Peyer's patch (tissue), 4 donors: ENCODE results near the gene SRGAP2C. TPM values are rescaled to one million over a fixed set of nuclear protein-coding genes. Genes with fewer than 3 reads are reported as not detected.
"Not testable (repeated sequence)": the region's sequence is repeated elsewhere in the genome, so short reads cannot be mapped to it uniquely, and the experiment has no call there.

Experiments
- DNase-seq, 3 donors: peaks; one replicate each; pipeline ENCODE4 v3.0.0-alpha.2; 2017 to 2019
- H3K27ac ChIP-seq, 4 donors: fragments of 200-600 bp; sonication (generic); one replicate each; pipeline ENCODE4 v1.5.1; 2016 to 2019
- H3K27me3 ChIP-seq, 2 donors: fragments of 200-600 bp; sonication (generic); one replicate each; pipeline ENCODE4 v1.5.1; 2019
- H3K36me3 ChIP-seq, 3 donors: fragments of 200-600 bp; sonication (generic); one replicate each; pipeline ENCODE4 v1.5.1; 2016 to 2019
- H3K4me1 ChIP-seq, 4 donors: fragments of 200-600 bp; sonication (generic); one replicate each; pipeline ENCODE4 v1.5.1; 2016 to 2019
- H3K4me3 ChIP-seq, 4 donors: fragments of 200-600 bp; sonication (generic); 1 replicate in 3 of 4; 2 replicates in 1 of 4; pipeline ENCODE4 v1.5.1; 2016 to 2019; ENCODE audit warnings: mild to moderate bottlenecking in 1 of 4
- H3K9me3 ChIP-seq, 4 donors: fragments of 200-600 bp; sonication (generic); one replicate each; pipeline ENCODE4 v1.5.1; 2016 to 2019; ENCODE audit warnings: mild to moderate bottlenecking in 1 of 4
- total RNA-seq, 4 donors: library from RNA; depleted of rRNA; stranded (reverse); fragments of >200 nt; gene quantifications; one replicate each; pipeline ENCODE4 v1.1.0, GENCODE V29; 2016

Gene SRGAP2C
- total RNA-seq, 4 donors from 2014 or later, result 5.3 to 21.5 (median 8.6) TPM

- not testable (repeated sequence) for H3K4me1 ChIP-seq, DNase-seq, H3K36me3 ChIP-seq, H3K27me3 ChIP-seq, H3K4me3 ChIP-seq, H3K9me3 ChIP-seq, H3K27ac ChIP-seq
Measured at GRCh38 chr1:121230636-121231035, 45.9 kb downstream of the SRGAP2C start.

GRCh38 chr1:121232445-121233125, 47.8 kb downstream of the SRGAP2C start:
- not testable (repeated sequence) for H3K27me3 ChIP-seq, H3K27ac ChIP-seq, H3K36me3 ChIP-seq, DNase-seq, H3K4me3 ChIP-seq, H3K9me3 ChIP-seq, H3K4me1 ChIP-seq

- not testable (repeated sequence) for DNase-seq
Measured at GRCh38 chr1:121234090-121234759, 49.5 kb downstream of the SRGAP2C start.

GRCh38 chr1:121238384-121238783, 53.6 kb downstream of the SRGAP2C start:
- H3K27ac ChIP-seq, H3K36me3 ChIP-seq, H3K27me3 ChIP-seq, H3K4me3 ChIP-seq, H3K9me3 ChIP-seq, H3K4me1 ChIP-seq: not testable (repeated sequence)
- peak in 1 of 3 donors; percentile 18 for DNase-seq

More at GRCh38 chr1:121234090-121234759, 49.5 kb downstream of the SRGAP2C start:
- not testable (repeated sequence) for H3K4me1 ChIP-seq, H3K27ac ChIP-seq, H3K36me3 ChIP-seq, H3K4me3 ChIP-seq, H3K27me3 ChIP-seq, H3K9me3 ChIP-seq

- not testable (repeated sequence) for H3K27me3 ChIP-seq, H3K9me3 ChIP-seq, H3K36me3 ChIP-seq, H3K4me1 ChIP-seq, DNase-seq, H3K4me3 ChIP-seq, H3K27ac ChIP-seq
Measured at GRCh38 chr1:121243913-121244312, 59.1 kb downstream of the SRGAP2C start.

- not testable (repeated sequence) for H3K27me3 ChIP-seq, DNase-seq, H3K4me3 ChIP-seq, H3K27ac ChIP-seq, H3K9me3 ChIP-seq, H3K36me3 ChIP-seq, H3K4me1 ChIP-seq
Measured at GRCh38 chr1:121246399-121246798, 61.6 kb downstream of the SRGAP2C start.

GRCh38 chr1:121252656-121253055, 67.9 kb downstream of the SRGAP2C start:
- DNase-seq, H3K9me3 ChIP-seq, H3K4me1 ChIP-seq, H3K27ac ChIP-seq, H3K36me3 ChIP-seq, H3K4me3 ChIP-seq, H3K27me3 ChIP-seq: not testable (repeated sequence)

GRCh38 chr1:121254618-121255017, 69.8 kb downstream of the SRGAP2C start:
- not testable (repeated sequence) for H3K27me3 ChIP-seq, H3K9me3 ChIP-seq, H3K4me3 ChIP-seq, DNase-seq, H3K27ac ChIP-seq, H3K36me3 ChIP-seq, H3K4me1 ChIP-seq

GRCh38 chr1:121257632-121258031, 72.9 kb downstream of the SRGAP2C start:
- H3K36me3 ChIP-seq, H3K9me3 ChIP-seq, H3K27ac ChIP-seq, DNase-seq, H3K4me3 ChIP-seq, H3K4me1 ChIP-seq, H3K27me3 ChIP-seq: not testable (repeated sequence)

- H3K4me3 ChIP-seq, H3K36me3 ChIP-seq, H3K4me1 ChIP-seq, H3K27ac ChIP-seq, H3K27me3 ChIP-seq, H3K9me3 ChIP-seq, DNase-seq: not testable (repeated sequence)
Measured at GRCh38 chr1:121258134-121258533, 73.4 kb downstream of the SRGAP2C start.

GRCh38 chr1:121260205-121260604, 75.4 kb downstream of the SRGAP2C start:
- not testable (repeated sequence) for H3K36me3 ChIP-seq, DNase-seq, H3K4me1 ChIP-seq, H3K27me3 ChIP-seq, H3K27ac ChIP-seq, H3K9me3 ChIP-seq, H3K4me3 ChIP-seq

GRCh38 chr1:121262163-121262562, 77.4 kb downstream of the SRGAP2C start:
- H3K4me1 ChIP-seq, H3K9me3 ChIP-seq, DNase-seq, H3K4me3 ChIP-seq, H3K27me3 ChIP-seq, H3K36me3 ChIP-seq, H3K27ac ChIP-seq: not testable (repeated sequence)

GRCh38 chr1:121263789-121264244, 79.0 kb downstream of the SRGAP2C start:
- not testable (repeated sequence) for H3K9me3 ChIP-seq, DNase-seq, H3K4me3 ChIP-seq, H3K36me3 ChIP-seq, H3K27me3 ChIP-seq, H3K27ac ChIP-seq, H3K4me1 ChIP-seq

- not testable (repeated sequence) for H3K27me3 ChIP-seq, H3K36me3 ChIP-seq, H3K27ac ChIP-seq, H3K4me1 ChIP-seq, DNase-seq, H3K4me3 ChIP-seq, H3K9me3 ChIP-seq
Measured at GRCh38 chr1:121267072-121267471, 82.3 kb downstream of the SRGAP2C start.

GRCh38 chr1:121269309-121269708, 84.5 kb downstream of the SRGAP2C start:
- DNase-seq, H3K4me3 ChIP-seq, H3K9me3 ChIP-seq, H3K27ac ChIP-seq, H3K4me1 ChIP-seq, H3K27me3 ChIP-seq, H3K36me3 ChIP-seq: not testable (repeated sequence)

- not testable (repeated sequence) for H3K9me3 ChIP-seq, H3K27ac ChIP-seq, H3K4me3 ChIP-seq, DNase-seq, H3K36me3 ChIP-seq, H3K27me3 ChIP-seq, H3K4me1 ChIP-seq
Measured at GRCh38 chr1:121269973-121270372, 85.2 kb downstream of the SRGAP2C start.
